ENCODE results near the gene IL27RA. TPM values are rescaled to one million over a fixed set of nuclear protein-coding genes. Genes with fewer than 3 reads are reported as not detected.

IL27RA gene
- total RNA-seq, 1 donor from 2014 or later: 2.8 TPM

GRCh38 chr19:14002571-14003250, 28.9 kb upstream of the IL27RA start:
- TF ChIP-seq CTCF (conservative IDR thresholded peaks at IDR 0.05): no peak
- no peak overlapping the region for H3K4me3 Mint-ChIP-seq

GRCh38 chr19:14003251-14004055, 28.1 kb upstream of the IL27RA start:
- Mint-ChIP-seq H3K4me3 (no peak overlapping the region), H3K27me3 (peaks cover 4% of the 10 kb centered on the region), H3K36me3 (peaks cover 8% of the 10 kb centered on the region), H3K9me3 (no peaks in the 10 kb centered on the region), H3K4me1 (ENCODE audit: unreplicated experiment) (peaks cover 18% of the 10 kb centered on the region), H3K27ac (peak overlapping the region; percentile 61)
- DNase-seq (ENCODE audit: extremely low spot score, unreplicated experiment): no peak
- no peak for TF ChIP-seq CTCF (conservative IDR thresholded peaks at IDR 0.05)

More at GRCh38 chr19:14002571-14003250, 28.9 kb upstream of the IL27RA start:
- no peaks in the 10 kb centered on the region for H3K9me3 Mint-ChIP-seq
- H3K36me3 Mint-ChIP-seq: peaks cover 8% of the 10 kb centered on the region
- H3K4me1 Mint-ChIP-seq (ENCODE audit: unreplicated experiment): peaks cover 18% of the 10 kb centered on the region
- H3K27me3 Mint-ChIP-seq: peaks cover 4% of the 10 kb centered on the region
- DNase-seq (ENCODE audit: extremely low spot score, unreplicated experiment): no peak
- H3K27ac Mint-ChIP-seq: peak overlapping the region; percentile 61

GRCh38 chr19:14004619-14005348, 26.8 kb upstream of the IL27RA start:
- Mint-ChIP-seq H3K27me3 (peaks cover 4% of the 10 kb centered on the region), H3K27ac (peak overlapping the region; percentile 95), H3K4me1 (ENCODE audit: unreplicated experiment) (peaks cover 18% of the 10 kb centered on the region), H3K9me3 (no peaks in the 10 kb centered on the region), H3K4me3 (peak overlapping the region; percentile 82), H3K36me3 (peaks cover 4% of the 10 kb centered on the region)
- DNase-seq (ENCODE audit: extremely low spot score, unreplicated experiment): no peak
- no peak for TF ChIP-seq CTCF (conservative IDR thresholded peaks at IDR 0.05)

GRCh38 chr19:14005349-14006084, 26.0 kb upstream of the IL27RA start:
- Mint-ChIP-seq H3K36me3 (peaks cover 4% of the 10 kb centered on the region), H3K27me3 (peaks cover 4% of the 10 kb centered on the region), H3K4me3 (peak overlapping the region; percentile 95), H3K9me3 (no peaks in the 10 kb centered on the region), H3K27ac (peak overlapping the region; percentile 95), H3K4me1 (ENCODE audit: unreplicated experiment) (peaks cover 18% of the 10 kb centered on the region)
- no peak for TF ChIP-seq CTCF (conservative IDR thresholded peaks at IDR 0.05)
- DNase-seq (ENCODE audit: extremely low spot score, unreplicated experiment): peak; percentile 95
